Inflammatory macrophage treated with lipopolysaccharide for 4 hours (primary cell): ENCODE results near the gene PID1.
"Not testable (repeated sequence)": the region's sequence is repeated elsewhere in the genome, so short reads cannot be mapped to it uniquely, and the experiment has no call there.

Source experiments
- DNase-seq: peaks from one replicate; pipeline ENCODE4 v3.0.0-alpha.2; 2020

Gene PID1

GRCh38 chr2:229104025-229104424, 167.1 kb downstream of the PID1 start:
- no peak for DNase-seq

DNA sequence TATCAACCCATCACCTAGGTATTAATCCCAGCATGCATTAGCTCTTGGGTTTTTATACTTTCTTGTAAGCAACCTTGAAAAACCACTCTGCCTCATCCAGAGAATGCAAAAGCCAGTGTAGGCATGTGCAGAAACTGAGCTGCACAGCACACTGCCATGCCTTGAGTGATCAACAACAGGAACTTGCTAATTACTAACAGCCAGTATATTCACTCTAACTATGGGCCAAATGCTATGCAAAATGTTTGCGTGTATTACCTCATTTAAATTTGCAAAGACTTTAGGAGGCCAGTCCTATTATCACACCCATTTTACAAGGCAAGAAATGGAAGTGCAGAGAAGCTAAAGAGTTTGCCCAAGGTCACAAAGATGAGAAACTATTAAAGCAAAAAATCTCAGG, 169.8 kb downstream of the PID1 start:
- DNase-seq: no peak

DNA sequence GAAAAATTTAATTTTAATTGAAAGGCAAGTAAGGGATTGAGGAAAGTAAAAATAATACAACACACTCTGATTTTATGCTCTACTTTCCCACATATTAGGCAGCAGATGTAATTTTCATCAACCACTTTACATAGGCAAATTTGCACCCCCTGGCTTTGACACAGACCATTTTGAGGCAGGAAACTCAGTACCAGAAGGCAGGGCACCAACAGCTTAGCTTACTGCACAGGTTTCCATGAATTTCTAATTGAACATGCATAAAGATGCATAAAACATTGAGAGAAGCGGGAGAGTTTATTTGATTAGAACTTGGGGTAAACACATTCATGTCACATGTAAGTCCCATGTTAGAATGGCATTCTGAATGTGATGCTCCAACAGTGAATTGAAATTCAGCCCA, 171.9 kb downstream of the PID1 start:
- no peak for DNase-seq

GRCh38 chr2:229098801-229099200, 172.3 kb downstream of the PID1 start:
- no peak for DNase-seq

DNA sequence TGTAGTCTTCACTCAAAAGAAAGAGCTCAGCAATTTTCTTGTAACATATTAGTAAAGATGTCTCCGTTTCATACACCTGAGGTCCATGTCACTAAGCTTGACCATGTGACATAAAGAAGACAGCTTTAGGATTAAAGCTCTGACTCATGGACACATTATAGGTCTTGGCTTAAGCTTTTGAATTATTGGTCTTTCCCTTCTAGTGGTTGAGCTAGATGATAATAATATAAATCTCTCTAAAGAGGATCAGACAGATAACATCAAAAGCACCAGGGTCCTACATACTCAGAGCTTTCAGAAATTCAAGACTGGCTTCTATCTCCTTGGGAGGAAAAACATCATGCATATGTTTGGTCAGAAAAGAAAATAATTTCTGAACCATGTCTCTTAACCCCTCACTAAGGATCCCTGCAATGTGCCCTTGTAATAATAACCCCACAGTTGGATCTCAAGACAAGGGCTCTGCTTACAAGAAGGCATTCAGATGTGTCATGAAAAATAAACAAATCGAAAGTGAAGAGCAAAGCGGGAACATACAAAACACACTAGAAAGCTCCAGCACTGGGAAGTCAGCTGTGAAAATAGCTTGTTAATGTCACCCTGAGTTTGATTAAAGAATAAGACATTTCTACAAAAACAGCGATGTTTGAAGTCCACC, 174.5 kb downstream of the PID1 start:
- no peak for DNase-seq

GRCh38 chr2:229095472-229095871, 175.6 kb downstream of the PID1 start:
- DNase-seq: no peak

GRCh38 chr2:229090225-229090624, 180.9 kb downstream of the PID1 start:
- peak; percentile 15 for DNase-seq

GRCh38 chr2:229089776-229090175, 181.3 kb downstream of the PID1 start:
- DNase-seq: no peak

DNA sequence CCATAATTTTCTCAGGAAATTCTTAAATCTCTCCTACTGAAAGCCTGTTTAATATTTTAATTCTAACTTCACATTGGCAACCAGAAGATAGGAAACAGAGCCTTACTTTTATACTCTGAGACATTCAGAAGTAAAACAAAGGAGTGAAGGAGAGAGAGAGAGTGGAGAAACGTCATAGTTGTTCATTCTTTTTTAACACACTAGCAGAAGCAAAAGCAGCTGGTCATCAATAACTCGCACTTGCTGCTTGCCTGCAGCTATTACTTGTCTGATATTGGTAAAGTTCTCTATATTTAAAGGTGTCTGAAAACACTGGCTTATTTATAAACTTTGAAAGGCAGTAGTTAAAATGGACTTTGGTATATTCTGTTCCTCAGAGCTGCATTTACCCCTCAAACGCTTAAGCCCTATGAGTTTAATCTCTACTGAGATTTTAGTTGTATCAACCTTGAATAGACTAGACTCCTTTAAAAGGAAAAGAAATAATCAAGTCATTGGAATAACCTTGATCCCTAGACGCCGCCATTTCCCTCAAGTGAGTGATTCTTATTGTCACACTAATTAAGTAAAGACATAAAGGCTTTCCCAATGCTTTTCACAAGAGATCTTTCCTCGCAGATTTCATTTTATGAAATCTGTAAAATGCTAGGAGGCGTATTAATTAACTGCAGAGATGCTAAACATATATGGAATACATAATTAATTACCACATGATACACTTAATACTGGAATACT, 182.0 kb downstream of the PID1 start:
- DNase-seq: no peak

DNA sequence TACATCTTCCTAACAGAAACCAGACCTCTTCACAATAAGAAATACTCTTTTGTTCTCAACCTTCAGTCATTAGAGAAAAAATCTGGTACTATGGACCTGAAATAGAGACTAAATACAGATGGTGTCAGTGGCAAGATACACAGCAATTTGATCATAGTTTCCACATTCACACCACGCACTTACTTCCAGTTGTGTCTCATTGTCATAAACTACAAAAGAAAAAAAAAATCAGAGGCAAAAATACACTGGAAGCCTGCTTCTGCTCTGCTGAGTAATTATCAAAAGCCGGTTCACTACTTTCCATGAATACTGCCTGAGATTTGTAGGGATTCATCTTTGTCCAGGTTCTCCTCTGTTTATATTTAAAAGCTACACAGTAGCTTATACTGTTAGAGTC, 182.6 kb downstream of the PID1 start:
- DNase-seq: no peak

GRCh38 chr2:229087843-229088516, 183.1 kb downstream of the PID1 start:
- DNase-seq: no peak

DNA sequence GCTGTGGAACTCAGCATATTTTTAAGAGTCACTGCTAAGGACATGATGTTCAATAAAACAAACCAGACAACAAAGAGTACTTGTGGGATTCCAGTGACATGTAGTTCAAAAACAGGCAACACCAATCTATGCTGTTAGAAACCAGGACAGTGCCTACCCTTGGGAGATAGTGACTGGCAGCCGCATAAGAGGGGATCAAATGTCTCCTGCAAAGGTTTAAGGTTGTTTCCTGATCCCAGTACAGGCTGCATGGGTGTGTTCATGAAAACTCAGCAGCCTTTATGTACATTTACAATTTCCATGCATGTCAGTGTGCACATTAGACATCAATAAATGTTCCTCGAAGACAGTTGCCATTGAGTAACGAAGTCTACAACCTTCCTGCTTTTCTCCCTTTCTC, 183.8 kb downstream of the PID1 start:
- DNase-seq: no peak

DNA sequence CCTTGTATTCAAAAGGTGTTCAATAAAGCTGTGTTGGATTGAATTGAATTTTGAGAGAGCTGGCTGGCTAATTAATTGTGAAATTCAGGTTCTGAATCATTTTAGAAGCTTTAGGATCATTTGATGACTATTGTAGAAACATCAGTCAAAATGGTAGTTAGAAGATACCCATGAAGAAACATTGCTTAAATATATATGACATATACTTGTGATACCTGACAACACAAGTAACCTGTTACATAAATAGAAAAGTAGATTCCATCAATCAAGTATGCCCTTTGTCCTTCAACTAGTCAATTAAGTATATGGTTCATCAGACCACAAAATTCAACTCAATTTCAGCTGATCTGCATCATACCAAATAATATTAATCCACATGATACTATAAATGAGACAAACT, 185.6 kb downstream of the PID1 start:
- DNase-seq: no peak

- no peak for DNase-seq
Measured at GRCh38 chr2:229084447-229084846, 186.6 kb downstream of the PID1 start.

DNA sequence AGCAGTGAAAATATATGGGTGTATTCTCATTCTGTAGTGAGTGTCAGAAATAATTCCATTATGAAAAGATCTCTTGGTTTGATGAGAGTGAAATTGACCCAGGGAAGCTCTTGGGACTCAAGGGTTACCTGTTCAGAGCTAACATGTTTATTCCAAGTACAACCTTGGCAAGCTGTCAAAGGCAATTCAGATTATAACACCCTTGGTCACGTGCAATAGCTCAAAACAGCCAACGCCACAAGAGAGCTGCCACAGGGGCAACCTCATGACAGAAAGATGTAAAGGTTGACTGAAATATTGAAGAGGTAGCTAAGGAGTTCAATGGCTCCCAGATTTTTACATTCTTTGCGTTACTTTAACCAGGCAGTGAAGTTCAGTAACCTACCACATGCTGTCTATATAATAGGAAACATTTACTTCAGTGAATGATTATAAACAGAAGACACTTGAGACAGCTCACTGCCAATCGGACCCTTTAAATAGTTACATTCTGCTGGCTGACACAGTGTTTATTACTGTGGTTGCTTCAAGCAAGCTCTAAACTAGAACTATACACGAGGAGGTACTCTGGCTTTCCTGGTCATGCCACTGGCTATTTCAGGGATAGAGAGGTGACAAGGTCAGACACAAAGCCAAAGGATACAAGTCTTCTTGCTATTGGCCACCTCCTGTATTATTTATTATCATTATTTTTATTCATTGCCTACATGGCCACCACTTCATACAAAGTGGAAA, 187.3 kb downstream of the PID1 start:
- DNase-seq: no peak

DNA sequence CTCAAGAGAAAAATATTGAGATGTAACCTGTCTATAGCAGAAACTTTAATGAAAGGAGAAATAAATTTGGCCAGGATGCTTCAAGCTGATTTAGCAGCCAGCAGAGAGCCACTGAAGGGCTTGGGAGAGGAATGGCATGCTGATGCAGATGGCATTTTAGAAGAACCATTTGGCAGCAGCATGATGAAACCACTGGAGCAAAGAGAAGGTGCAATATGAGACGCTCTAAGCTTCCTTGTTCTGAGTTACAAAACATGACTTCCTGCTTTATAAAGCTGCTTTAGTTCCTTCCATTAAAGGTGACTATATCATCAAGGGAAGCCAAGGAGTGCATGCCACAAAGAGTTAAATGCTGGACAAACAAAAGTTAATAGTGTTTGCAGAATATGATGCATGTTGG, 189.7 kb downstream of the PID1 start:
- peak; percentile 21 for DNase-seq

GRCh38 chr2:229080172-229080571, 190.9 kb downstream of the PID1 start:
- no peak for DNase-seq

DNA sequence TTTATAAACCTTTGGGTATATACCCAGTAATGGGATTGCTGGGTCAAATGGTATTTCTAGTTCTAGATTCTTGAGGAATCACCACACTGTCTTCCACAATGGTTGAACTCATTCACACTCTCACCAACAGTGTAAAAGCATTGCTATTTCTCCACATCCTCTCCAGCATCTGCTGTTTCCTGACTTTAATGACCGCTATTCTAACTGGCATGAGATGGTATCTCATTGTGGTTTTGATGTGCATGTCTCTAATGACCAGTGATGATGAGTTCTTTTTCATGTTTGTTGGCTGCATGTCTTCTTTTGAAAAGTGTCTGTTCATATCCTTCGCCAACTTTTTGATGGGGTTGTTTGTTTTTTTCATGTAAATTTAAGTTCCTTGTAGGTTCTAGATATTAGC, 194.2 kb downstream of the PID1 start:
- not testable (repeated sequence) for DNase-seq

DNA sequence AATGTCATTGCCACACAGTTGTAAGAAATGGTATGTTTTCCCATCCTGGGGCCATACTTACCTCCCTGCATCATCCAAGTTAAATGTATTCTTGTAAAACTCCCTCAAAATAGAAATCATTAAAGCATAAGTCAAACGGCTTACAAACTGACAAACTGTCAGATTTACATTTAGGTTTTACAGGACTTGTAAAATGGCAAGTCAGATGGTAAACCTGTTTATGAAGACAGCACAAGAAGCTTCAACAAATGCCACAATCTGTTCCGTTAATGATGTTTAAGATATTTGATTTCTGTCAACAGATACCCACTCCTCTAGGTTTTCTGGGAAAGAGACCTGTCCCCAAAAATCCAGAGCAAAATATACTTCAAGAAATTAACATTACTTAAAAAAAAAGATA, 197.2 kb downstream of the PID1 start:
- no peak for DNase-seq

DNA sequence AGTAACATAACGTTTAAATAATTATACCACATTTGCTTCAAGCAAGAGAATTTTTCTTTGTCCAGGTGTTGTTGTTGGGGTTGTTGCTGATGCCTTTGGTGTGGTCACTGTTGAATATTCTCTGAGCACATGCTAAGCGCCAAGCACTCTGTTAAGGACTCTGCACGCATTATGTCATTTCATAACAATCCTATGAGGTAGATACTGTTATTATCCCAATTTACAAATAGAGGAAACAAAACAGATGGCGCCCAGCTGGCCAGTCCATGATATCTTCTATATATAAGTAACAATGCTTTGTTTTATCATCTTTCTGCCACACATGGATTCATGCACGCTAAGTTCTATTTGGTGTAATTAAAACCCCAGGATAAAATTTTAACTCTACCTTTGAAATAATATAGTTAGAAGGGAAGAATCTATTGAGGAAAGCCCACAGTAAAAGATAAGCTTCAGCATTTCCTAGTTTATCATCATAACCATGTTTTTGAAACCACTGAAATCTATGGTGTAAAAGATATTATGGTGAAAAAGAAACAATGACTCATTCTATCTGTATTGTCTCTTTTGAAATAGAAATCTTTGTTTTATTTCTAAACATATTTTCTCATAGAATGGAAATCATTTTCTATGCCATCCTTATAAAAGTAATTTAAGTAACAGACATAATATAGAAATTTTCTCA, 199.7 kb downstream of the PID1 start:
- no peak for DNase-seq

- no peak for DNase-seq
Measured at GRCh38 chr2:229066121-229066715, 204.9 kb downstream of the PID1 start.

GRCh38 chr2:229064749-229065148, 206.3 kb downstream of the PID1 start:
- DNase-seq: no peak

- no peak for DNase-seq
Measured at GRCh38 chr2:229060147-229060546, 210.9 kb downstream of the PID1 start.
